ENCODE results near the gene PIAS1. TPM values are rescaled to one million over a fixed set of nuclear protein-coding genes. Genes with fewer than 3 reads are reported as not detected.

The PIAS1 gene
- total and polyA plus RNA-seq, 9 of the 15 experiments (the other 6 are each of a cell fraction or from before 2014, with no cell fraction given), result 18.0 to 59.1 (median 28.5) TPM

DNA sequence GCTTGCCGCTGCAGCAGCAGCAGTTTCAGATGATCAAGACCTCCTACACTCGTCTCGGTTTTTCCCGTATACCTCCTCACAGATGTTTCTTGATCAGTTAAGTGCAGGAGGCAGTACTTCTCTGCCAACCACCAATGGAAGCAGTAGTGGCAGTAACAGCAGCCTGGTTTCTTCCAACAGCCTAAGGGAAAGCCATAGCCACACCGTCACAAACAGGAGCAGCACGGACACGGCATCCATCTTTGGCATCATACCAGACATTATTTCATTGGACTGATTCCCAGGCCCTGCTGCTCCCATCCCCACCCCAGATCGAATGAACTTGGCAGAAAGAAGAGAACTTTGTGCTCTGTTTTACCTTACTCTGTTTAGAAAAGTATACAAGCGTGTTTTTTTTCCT is 133.4 kb downstream of the PIAS1 start (continued):
- TF ChIP-seq, protein P1, sequence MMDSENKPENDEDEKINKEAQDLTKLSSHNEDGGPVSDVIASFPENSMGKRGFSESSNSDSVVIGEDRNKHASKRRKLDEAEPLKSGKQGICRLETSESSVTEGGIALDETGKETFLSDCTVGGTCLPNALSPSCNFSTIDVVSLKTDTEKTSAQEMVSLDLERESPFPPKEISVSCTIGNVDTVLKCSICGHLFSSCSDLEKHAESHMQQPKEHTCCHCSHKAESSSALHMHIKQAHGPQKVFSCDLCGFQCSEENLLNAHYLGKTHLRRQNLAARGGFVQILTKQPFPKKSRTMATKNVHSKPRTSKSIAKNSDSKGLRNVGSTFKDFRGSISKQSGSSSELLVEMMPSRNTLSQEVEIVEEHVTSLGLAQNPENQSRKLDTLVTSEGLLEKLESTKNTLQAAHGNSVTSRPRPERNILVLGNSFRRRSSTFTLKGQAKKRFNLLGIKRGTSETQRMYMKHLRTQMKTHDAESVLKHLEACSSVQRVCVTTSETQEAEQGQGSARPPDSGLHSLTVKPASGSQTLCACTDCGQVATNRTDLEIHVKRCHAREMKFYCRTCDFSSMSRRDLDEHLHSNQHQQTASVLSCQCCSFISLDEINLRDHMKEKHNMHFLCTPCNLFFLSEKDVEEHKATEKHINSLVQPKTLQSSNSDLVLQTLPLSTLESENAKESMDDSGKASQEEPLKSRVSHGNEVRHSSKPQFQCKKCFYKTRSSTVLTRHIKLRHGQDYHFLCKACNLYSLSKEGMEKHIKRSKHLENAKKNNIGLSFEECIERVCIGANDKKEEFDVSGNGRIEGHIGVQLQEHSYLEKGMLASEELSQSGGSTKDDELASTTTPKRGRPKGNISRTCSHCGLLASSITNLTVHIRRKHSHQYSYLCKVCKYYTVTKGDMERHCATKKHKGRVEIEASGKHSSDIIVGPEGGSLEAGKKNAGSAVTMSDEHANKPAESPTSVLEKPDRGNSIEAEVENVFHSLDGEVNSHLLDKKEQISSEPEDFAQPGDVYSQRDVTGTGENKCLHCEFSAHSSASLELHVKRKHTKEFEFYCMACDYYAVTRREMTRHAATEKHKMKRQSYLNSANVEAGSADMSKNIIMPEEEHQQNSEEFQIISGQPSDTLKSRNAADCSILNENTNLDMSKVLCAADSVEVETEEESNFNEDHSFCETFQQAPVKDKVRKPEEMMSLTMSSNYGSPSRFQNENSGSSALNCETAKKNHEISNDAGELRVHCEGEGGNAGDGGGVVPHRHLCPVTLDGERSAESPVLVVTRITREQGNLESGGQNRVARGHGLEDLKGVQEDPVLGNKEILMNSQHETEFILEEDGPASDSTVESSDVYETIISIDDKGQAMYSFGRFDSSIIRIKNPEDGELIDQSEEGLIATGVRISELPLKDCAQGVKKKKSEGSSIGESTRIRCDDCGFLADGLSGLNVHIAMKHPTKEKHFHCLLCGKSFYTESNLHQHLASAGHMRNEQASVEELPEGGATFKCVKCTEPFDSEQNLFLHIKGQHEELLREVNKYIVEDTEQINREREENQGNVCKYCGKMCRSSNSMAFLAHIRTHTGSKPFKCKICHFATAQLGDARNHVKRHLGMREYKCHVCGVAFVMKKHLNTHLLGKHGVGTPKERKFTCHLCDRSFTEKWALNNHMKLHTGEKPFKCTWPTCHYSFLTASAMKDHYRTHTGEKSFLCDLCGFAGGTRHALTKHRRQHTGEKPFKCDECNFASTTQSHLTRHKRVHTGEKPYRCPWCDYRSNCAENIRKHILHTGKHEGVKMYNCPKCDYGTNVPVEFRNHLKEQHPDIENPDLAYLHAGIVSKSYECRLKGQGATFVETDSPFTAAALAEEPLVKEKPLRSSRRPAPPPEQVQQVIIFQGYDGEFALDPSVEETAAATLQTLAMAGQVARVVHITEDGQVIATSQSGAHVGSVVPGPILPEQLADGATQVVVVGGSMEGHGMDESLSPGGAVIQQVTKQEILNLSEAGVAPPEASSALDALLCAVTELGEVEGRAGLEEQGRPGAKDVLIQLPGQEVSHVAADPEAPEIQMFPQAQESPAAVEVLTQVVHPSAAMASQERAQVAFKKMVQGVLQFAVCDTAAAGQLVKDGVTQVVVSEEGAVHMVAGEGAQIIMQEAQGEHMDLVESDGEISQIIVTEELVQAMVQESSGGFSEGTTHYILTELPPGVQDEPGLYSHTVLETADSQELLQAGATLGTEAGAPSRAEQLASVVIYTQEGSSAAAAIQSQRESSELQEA (IDR thresholded peaks at IDR 0.05; ENCODE audit: low read depth), result no peak
- TF ChIP-seq, protein P2, sequence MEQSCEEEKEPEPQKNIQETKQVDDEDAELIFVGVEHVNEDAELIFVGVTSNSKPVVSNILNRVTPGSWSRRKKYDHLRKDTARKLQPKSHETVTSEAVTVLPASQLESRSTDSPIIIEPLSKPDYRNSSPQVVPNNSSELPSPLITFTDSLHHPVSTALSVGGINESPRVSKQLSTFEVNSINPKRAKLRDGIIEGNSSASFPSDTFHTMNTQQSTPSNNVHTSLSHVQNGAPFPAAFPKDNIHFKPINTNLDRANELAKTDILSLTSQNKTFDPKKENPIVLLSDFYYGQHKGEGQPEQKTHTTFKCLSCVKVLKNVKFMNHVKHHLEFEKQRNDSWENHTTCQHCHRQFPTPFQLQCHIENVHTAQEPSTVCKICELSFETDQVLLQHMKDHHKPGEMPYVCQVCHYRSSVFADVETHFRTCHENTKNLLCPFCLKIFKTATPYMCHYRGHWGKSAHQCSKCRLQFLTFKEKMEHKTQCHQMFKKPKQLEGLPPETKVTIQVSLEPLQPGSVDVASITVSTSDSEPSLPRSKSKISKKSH (CRISPR knock-in tag; IDR thresholded peaks at IDR 0.05), result no peak
- TF ChIP-seq TEAD4 (IDR thresholded peaks at IDR 0.05; ENCODE audit: low read length) (no peak), TEAD4 (CRISPR knock-in tag; IDR thresholded peaks at IDR 0.05; ENCODE audit: borderline replicate concordance) (no peak), BHLHE40 (IDR thresholded peaks at IDR 0.05; ENCODE audit: low read length) (no peak), ZEB2 (IDR thresholded peaks at IDR 0.05) (no peak), ZNF197 (CRISPR knock-in tag; IDR thresholded peaks at IDR 0.05; ENCODE audit: low read depth) (no peak), FOXJ3 (CRISPR knock-in tag; IDR thresholded peaks at IDR 0.05) (no peak)
- TF ChIP-seq, protein P3, sequence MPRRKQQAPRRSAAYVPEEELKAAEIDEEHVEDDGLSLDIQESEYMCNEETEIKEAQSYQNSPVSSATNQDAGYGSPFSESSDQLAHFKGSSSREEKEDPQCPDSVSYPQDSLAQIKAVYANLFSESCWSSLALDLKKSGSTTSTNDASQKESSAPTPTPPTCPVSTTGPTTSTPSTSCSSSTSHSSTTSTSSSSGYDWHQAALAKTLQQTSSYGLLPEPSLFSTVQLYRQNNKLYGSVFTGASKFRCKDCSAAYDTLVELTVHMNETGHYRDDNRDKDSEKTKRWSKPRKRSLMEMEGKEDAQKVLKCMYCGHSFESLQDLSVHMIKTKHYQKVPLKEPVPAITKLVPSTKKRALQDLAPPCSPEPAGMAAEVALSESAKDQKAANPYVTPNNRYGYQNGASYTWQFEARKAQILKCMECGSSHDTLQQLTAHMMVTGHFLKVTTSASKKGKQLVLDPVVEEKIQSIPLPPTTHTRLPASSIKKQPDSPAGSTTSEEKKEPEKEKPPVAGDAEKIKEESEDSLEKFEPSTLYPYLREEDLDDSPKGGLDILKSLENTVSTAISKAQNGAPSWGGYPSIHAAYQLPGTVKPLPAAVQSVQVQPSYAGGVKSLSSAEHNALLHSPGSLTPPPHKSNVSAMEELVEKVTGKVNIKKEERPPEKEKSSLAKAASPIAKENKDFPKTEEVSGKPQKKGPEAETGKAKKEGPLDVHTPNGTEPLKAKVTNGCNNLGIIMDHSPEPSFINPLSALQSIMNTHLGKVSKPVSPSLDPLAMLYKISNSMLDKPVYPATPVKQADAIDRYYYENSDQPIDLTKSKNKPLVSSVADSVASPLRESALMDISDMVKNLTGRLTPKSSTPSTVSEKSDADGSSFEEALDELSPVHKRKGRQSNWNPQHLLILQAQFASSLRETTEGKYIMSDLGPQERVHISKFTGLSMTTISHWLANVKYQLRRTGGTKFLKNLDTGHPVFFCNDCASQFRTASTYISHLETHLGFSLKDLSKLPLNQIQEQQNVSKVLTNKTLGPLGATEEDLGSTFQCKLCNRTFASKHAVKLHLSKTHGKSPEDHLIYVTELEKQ (CRISPR knock-in tag; IDR thresholded peaks at IDR 0.05), result no peak
- TF ChIP-seq, protein P4, sequence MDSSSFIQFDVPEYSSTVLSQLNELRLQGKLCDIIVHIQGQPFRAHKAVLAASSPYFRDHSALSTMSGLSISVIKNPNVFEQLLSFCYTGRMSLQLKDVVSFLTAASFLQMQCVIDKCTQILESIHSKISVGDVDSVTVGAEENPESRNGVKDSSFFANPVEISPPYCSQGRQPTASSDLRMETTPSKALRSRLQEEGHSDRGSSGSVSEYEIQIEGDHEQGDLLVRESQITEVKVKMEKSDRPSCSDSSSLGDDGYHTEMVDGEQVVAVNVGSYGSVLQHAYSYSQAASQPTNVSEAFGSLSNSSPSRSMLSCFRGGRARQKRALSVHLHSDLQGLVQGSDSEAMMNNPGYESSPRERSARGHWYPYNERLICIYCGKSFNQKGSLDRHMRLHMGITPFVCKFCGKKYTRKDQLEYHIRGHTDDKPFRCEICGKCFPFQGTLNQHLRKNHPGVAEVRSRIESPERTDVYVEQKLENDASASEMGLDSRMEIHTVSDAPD (CRISPR knock-in tag; IDR thresholded peaks at IDR 0.05), result no peak

Data from K562 (cell line).